ENCODE data around the gene BEND6.

DNA sequence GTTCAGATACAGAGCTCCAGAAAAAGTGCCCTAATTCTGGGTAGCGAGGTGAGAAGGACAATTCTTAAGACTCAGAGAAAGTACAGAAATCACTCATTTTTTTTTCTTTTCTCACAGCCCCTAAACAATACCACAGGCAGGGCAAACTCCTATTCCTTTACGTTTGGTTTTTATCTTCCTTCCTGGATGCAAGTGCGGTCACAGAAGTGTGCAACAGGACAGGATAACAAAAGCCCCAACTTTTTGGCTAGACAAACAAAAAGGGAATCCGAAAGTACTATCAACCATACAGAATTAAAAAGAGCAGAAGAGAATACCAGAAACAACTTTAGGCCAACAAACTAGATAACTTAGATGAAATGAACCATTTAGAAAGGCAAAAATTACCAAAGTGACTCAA lies 18.4 kb upstream of the BEND6 start:
- TF ChIP-seq, protein P1, sequence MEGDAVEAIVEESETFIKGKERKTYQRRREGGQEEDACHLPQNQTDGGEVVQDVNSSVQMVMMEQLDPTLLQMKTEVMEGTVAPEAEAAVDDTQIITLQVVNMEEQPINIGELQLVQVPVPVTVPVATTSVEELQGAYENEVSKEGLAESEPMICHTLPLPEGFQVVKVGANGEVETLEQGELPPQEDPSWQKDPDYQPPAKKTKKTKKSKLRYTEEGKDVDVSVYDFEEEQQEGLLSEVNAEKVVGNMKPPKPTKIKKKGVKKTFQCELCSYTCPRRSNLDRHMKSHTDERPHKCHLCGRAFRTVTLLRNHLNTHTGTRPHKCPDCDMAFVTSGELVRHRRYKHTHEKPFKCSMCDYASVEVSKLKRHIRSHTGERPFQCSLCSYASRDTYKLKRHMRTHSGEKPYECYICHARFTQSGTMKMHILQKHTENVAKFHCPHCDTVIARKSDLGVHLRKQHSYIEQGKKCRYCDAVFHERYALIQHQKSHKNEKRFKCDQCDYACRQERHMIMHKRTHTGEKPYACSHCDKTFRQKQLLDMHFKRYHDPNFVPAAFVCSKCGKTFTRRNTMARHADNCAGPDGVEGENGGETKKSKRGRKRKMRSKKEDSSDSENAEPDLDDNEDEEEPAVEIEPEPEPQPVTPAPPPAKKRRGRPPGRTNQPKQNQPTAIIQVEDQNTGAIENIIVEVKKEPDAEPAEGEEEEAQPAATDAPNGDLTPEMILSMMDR (IDR thresholded peaks at IDR 0.05) = no peak
- TF ChIP-seq EZH2 (IDR thresholded peaks at IDR 0.05; ENCODE audit: borderline replicate concordance, insufficient read depth, low read depth, low read length, poor library complexity, severe bottlenecking) = no peak

Measured in B cell (primary cell).